ENCODE results near the gene CFAP20DC.

- TF ChIP-seq CTCF (IDR thresholded peaks at IDR 0.05), result no peak
- no peak for TF ChIP-seq ZFX (IDR thresholded peaks at IDR 0.05; ENCODE audit: borderline replicate concordance)
These were observed 26.2 kb downstream of the CFAP20DC start for GRCh38 chr3:59023612-59024011.
